DOHH2 (cell line): ENCODE results near the gene SLC25A41.

Source experiments
- H3F3A ChIP-seq: fragments of 200-600 bp; sonication (generic), shearing (Covaris generic); 2 replicates; pipeline ENCODE4 v1.6.0; 2016; ENCODE audit warnings: antibody characterized with exemption, mild to moderate bottlenecking; ENCODE audit not compliant: control insufficient read depth, insufficient read depth
- H3K27ac ChIP-seq: fragments of 200-600 bp; sonication (generic); 2 replicates; pipeline ENCODE4 v1.5.1; 2014; ENCODE audit warnings: low read depth, mild to moderate bottlenecking, low read length, moderate library complexity
- H3K27me3 ChIP-seq: fragments of 200-600 bp; sonication (generic); 2 replicates; pipeline ENCODE4 v1.6.1; 2014; ENCODE audit warnings: mild to moderate bottlenecking, low read length, mixed read lengths; ENCODE audit not compliant: control insufficient read depth
- H3K36me3 ChIP-seq: fragments of 200-600 bp; sonication (generic); 2 replicates; pipeline ENCODE4 v1.6.1; 2014; ENCODE audit warnings: mild to moderate bottlenecking, low read length, moderate library complexity, mixed read lengths; ENCODE audit not compliant: control insufficient read depth
- H3K4me1 ChIP-seq: fragments of 200-600 bp; sonication (generic); 2 replicates; pipeline ENCODE4 v1.6.1; 2014; ENCODE audit warnings: mild to moderate bottlenecking, low read length, mixed read lengths; ENCODE audit not compliant: control insufficient read depth
- H3K4me2 ChIP-seq: fragments of 200-600 bp; sonication (generic); 2 replicates; pipeline ENCODE4 v1.6.0; 2014; ENCODE audit warnings: mild to moderate bottlenecking, low read length, moderate library complexity
- H3K4me3 ChIP-seq: fragments of 200-600 bp; sonication (generic); 2 replicates; pipeline ENCODE4 v1.5.1; 2014; ENCODE audit warnings: mild to moderate bottlenecking, low read length, mixed read lengths
- H3K79me2 ChIP-seq: fragments of 200-600 bp; sonication (generic); 2 replicates; pipeline ENCODE4 v1.6.1; 2014; ENCODE audit warnings: mild to moderate bottlenecking, low read length, mixed read lengths; ENCODE audit not compliant: control insufficient read depth
- H3K9me2 ChIP-seq: fragments of 200-600 bp; sonication (generic); replicated peaks from 2 replicates; pipeline ENCODE4 v1.6.1; 2014; ENCODE audit warnings: mild to moderate bottlenecking, low read length, mixed read lengths; ENCODE audit not compliant: control insufficient read depth
- H3K9me3 ChIP-seq: fragments of 200-600 bp; sonication (generic); 2 replicates; pipeline ENCODE4 v1.6.1; 2014; ENCODE audit warnings: antibody characterized with exemption, low read length, mixed read lengths; ENCODE audit not compliant: control insufficient read depth, insufficient read depth
- H4K20me1 ChIP-seq: fragments of 200-600 bp; sonication (generic); 2 replicates; pipeline ENCODE4 v1.6.0; 2014; ENCODE audit warnings: low read depth, mild to moderate bottlenecking, antibody characterized with exemption, low read length, moderate library complexity; ENCODE audit not compliant: control insufficient read depth, insufficient read depth
- CTCF ChIP-seq: fragments of 200-600 bp; sonication (generic); IDR thresholded peaks from one replicate; pipeline ENCODE4 v1.5.1; 2014; ENCODE audit warnings: antibody characterized with exemption, mild to moderate bottlenecking, low read depth, low read length; ENCODE audit not compliant: poor library complexity, severe bottlenecking
- EZH2phosphoT487 ChIP-seq: fragments of 200-600 bp; sonication (generic); IDR thresholded peaks from 2 replicates; pipeline ENCODE4 v1.6.1; 2017; ENCODE audit warnings: borderline replicate concordance, mild to moderate bottlenecking, antibody characterized with exemption, low read length, moderate library complexity, mixed read lengths

The SLC25A41 gene

DNA sequence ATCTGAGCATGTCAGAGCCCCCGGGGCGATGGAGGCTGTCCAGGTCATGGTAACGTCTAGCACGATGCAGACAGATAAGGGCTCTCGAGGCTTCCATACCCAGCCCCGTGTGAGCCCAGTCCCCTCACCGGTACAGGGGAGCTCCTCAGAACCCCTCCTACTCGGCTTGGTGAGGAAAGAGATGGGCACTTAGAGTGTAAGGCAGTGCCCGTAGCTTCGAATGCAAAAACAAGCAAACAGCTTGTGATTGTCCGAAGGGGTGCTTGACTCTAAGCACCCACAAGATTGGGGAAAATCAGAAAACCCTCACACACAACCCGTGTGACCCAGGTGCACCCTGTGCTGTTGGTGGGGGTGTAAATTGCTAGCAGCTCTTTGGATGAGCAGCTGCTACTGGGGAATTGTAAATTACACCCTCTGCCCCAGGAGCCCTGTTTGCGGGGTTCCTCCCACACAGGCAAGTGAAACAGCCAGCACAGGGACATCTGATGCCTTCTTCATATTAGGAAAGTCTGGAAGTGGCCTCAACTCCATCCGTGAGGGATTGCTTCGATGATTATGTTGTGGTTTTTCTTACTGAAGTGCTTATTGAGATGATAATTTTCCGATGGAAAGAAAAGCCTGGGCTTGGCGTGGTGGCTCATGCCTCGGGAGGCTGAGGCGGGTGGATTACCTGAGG is 56.9 kb downstream of the SLC25A41 start:
- Histone ChIP-seq H3K79me2 (no peaks in the 10 kb centered on the region), H3K36me3 (peaks cover 22% of the 10 kb centered on the region)

More for the DNA sequence above, 56.9 kb downstream of the SLC25A41 start:
- no peak overlapping the region for H3K27ac ChIP-seq
- H3F3A ChIP-seq = 0 out of 2 replicates have a peak, but pooled peaks cover 2% of the 10 kb centered on the region
- H3K27me3 ChIP-seq = no peaks in the 10 kb centered on the region
- no peak overlapping the region for H3K4me3 ChIP-seq
- H3K4me1 ChIP-seq = peaks cover 13% of the 10 kb centered on the region
- no peaks in the 10 kb centered on the region for H3K9me3 ChIP-seq
- TF ChIP-seq CTCF (no peak), EZH2phosphoT487 (no peak)
- no peaks in the 10 kb centered on the region for H3K9me2 ChIP-seq
- no peak overlapping the region for H3K4me2 ChIP-seq
- H4K20me1 ChIP-seq = no peaks in the 10 kb centered on the region
